HepG2 (cell line): ENCODE results near the gene DHRS1. TPM values are rescaled to one million over a fixed set of nuclear protein-coding genes. Genes with fewer than 3 reads are reported as not detected.

Experiments
- ATF7-NPFF ChIP-seq: sonication (generic); formaldehyde crosslinking; IDR thresholded peaks from 2 replicates; pipeline ENCODE4 v1.8.1; 2023; ENCODE audit warnings: mild to moderate bottlenecking, low read depth, missing genetic modification reagents, moderate library complexity
- CBX2 ChIP-seq, 2 experiments: fragments of 200-600 bp in 1 of 2; sonication (generic); formaldehyde crosslinking in 1 of 2; IDR thresholded peaks; 2 replicates each; pipeline versions ENCODE4 v1.7.0 to v1.8.1; 2018 to 2022; ENCODE audit warnings: low read depth in 2 of 2, low read length in 1 of 2, mild to moderate bottlenecking in 1 of 2, missing genetic modification reagents in 1 of 2
- EHMT2 ChIP-seq: fragments of 200-600 bp; sonication (generic); IDR thresholded peaks from 2 replicates; pipeline ENCODE4 v1.7.0; 2017; ENCODE audit warnings: antibody characterized with exemption, low read depth, low read length, borderline replicate concordance
- KLF11 ChIP-seq: IDR thresholded peaks from 2 replicates; pipeline ENCODE4 v1.6.1; 2016; ENCODE audit warnings: missing compliant biosample characterization
- NR2F1 ChIP-seq, 2 experiments: fragments of 450-650 bp in 1 of 2; formaldehyde crosslinking in 1 of 2; IDR thresholded peaks; 2 replicates each; pipeline versions ENCODE4 v1.5.0 to v1.6.1; 2016 to 2020; ENCODE audit warnings: mild to moderate bottlenecking in 1 of 2, missing compliant biosample characterization in 1 of 2, missing genetic modification reagents in 1 of 2, moderate library complexity in 1 of 2
- PRPF4 ChIP-seq: fragments of 200-400 bp; formaldehyde crosslinking; IDR thresholded peaks from 2 replicates; pipeline ENCODE4 v1.6.1; 2016; ENCODE audit warnings: low read length, low read depth; ENCODE audit not compliant: poor library complexity, severe bottlenecking
- TEAD3 ChIP-seq: optimal IDR thresholded peaks from 2 replicates; pipeline ENCODE3; 2016; ENCODE audit warnings: borderline replicate concordance
- ZKSCAN8 ChIP-seq: IDR thresholded peaks from 2 replicates; pipeline ENCODE4 v1.6.1; 2016; ENCODE audit warnings: borderline replicate concordance, missing genetic modification reagents, missing compliant biosample characterization
- ZNF264 ChIP-seq: sonication (generic); formaldehyde crosslinking; IDR thresholded peaks from 2 replicates; pipeline ENCODE4 v1.4.0; 2020; ENCODE audit warnings: missing genetic modification reagents
- ZNF703 ChIP-seq: sonication (generic); formaldehyde crosslinking; IDR thresholded peaks from 2 replicates; pipeline ENCODE4 v1.5.1; 2020; ENCODE audit warnings: missing genetic modification reagents, mild to moderate bottlenecking, moderate library complexity, borderline replicate concordance
- ZNF713 ChIP-seq: sonication (generic); formaldehyde crosslinking; IDR thresholded peaks from 2 replicates; pipeline ENCODE4 v1.4.0; 2020; ENCODE audit warnings: mild to moderate bottlenecking, missing genetic modification reagents
- ZNF766 ChIP-seq: sonication (generic); formaldehyde crosslinking; IDR thresholded peaks from 2 replicates; pipeline ENCODE4 v1.5.0; 2020; ENCODE audit warnings: missing genetic modification reagents, borderline replicate concordance
- ZNF768 ChIP-seq: sonication (generic); formaldehyde crosslinking; IDR thresholded peaks from 2 replicates; pipeline ENCODE4 v1.4.0; 2020; ENCODE audit warnings: missing genetic modification reagents
- polyA plus RNA-seq, 8 experiments: library from polyadenylated mRNA; depleted of rRNA in 3 of 8; stranded (reverse) in 7 of 8; unstranded in 1 of 8; fragments of >200 nt; fragmentation: Illumina TruSeq in 4 of 8; extraction: Trizol in 4 of 8; gene quantifications; 2 replicates each; pipeline versions ENCODE4 v1.2.1 to v1.2.3, GENCODE V29; 2011 to 2016; ENCODE audit warnings: low read depth in 4 of 8, missing spikeins in 1 of 8, mixed read lengths in 1 of 8; ENCODE audit not compliant: insufficient read depth in 1 of 8
- total RNA-seq, 5 experiments: library from RNA; depleted of rRNA; stranded (reverse); fragments of >200 nt; fragmentation: Illumina TruSeq; extraction: Trizol; gene quantifications; 2 replicates each; pipeline ENCODE4 v1.2.3, GENCODE V29; 2016; ENCODE audit warnings: low read depth in 1 of 5
- TF ChIP-seq, protein P1 (sequence below): sonication (generic); formaldehyde crosslinking; conservative IDR thresholded peaks from 2 replicates; pipeline ENCODE4 v1.8.0; 2022; ENCODE audit warnings: mild to moderate bottlenecking, moderate library complexity, missing genetic modification reagents
- TF ChIP-seq, protein P2 (sequence below): sonication (generic); formaldehyde crosslinking; IDR thresholded peaks from 2 replicates; pipeline ENCODE4 v1.5.0; 2020; ENCODE audit warnings: mild to moderate bottlenecking, missing genetic modification reagents
- TF ChIP-seq, protein P3 (sequence below): sonication (generic); formaldehyde crosslinking; IDR thresholded peaks from 2 replicates; pipeline ENCODE4 v1.4.0; 2020; ENCODE audit warnings: missing genetic modification reagents, borderline replicate concordance
- TF ChIP-seq, protein P4 (sequence below): sonication (generic); formaldehyde crosslinking; IDR thresholded peaks from 2 replicates; pipeline ENCODE4 v1.5.1; 2020; ENCODE audit warnings: mild to moderate bottlenecking, missing genetic modification reagents, moderate library complexity

The DHRS1 gene
- total and polyA plus RNA-seq, 2 of the 13 experiments (the other 11 are each of a cell fraction or from before 2014, with no cell fraction given) = 49.8 to 60.8 TPM

DNA sequence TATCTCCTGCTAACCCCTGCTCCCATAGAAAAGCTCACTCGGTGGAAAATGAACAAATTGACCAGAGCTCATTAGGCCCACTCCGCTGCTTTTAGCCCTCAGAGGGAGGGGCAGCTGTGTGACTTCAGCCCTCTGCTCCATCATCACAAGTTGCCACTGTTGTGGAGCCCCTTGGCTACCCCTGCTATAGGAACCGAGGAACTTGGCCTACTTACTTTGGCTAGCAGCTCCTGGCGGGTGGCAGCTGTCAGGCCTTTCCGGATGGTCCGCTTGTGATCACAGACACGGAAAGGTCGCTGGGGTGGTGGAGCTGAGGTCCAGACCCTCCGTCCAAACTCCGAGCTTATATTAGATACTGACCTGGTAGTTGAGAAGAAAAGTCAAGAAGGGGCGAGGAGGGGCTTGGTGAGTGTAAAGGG lies 7.6 kb upstream of the DHRS1 start (continued):
- TF ChIP-seq, protein P1, sequence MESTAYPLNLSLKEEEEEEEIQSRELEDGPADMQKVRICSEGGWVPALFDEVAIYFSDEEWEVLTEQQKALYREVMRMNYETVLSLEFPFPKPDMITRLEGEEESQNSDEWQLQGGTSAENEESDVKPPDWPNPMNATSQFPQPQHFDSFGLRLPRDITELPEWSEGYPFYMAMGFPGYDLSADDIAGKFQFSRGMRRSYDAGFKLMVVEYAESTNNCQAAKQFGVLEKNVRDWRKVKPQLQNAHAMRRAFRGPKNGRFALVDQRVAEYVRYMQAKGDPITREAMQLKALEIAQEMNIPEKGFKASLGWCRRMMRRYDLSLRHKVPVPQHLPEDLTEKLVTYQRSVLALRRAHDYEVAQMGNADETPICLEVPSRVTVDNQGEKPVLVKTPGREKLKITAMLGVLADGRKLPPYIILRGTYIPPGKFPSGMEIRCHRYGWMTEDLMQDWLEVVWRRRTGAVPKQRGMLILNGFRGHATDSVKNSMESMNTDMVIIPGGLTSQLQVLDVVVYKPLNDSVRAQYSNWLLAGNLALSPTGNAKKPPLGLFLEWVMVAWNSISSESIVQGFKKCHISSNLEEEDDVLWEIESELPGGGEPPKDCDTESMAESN (CRISPR knock-in tag) = peak; percentile 51; the same call in 1 of the 2 replicates
- no peak for TF ChIP-seq ATF7-NPFF (CRISPR knock-in tag)
- 0 out of 2 replicates have a peak, but pooled peaks have one; percentile 16 for TF ChIP-seq ZNF713 (CRISPR knock-in tag)
- TF ChIP-seq TEAD3 (CRISPR knock-in tag) = no peak
- TF ChIP-seq PRPF4 = peak; percentile 79
- 0 out of 2 replicates have a peak, but pooled peaks have one; percentile 21 for TF ChIP-seq ZNF766
- TF ChIP-seq EHMT2 = no peak
- TF ChIP-seq ZNF768 = peak; percentile 36; the same call in 1 of the 2 replicates
- 0 out of 4 replicates have a peak, but pooled peaks of 1 of the 2 experiments have one; percentile 9 for TF ChIP-seq NR2F1 (CRISPR knock-in tag; IDR thresholded peaks at IDR 0.05)
- TF ChIP-seq ZNF703 = no peak
- no peak for TF ChIP-seq CBX2 (IDR thresholded peaks at IDR 0.05; ENCODE audit: low read depth, low read length)
- no peak; the same call in 1 of the 2 replicates for TF ChIP-seq CBX2 (CRISPR knock-in tag; IDR thresholded peaks at IDR 0.05; ENCODE audit: low read depth)
- TF ChIP-seq, protein P2, sequence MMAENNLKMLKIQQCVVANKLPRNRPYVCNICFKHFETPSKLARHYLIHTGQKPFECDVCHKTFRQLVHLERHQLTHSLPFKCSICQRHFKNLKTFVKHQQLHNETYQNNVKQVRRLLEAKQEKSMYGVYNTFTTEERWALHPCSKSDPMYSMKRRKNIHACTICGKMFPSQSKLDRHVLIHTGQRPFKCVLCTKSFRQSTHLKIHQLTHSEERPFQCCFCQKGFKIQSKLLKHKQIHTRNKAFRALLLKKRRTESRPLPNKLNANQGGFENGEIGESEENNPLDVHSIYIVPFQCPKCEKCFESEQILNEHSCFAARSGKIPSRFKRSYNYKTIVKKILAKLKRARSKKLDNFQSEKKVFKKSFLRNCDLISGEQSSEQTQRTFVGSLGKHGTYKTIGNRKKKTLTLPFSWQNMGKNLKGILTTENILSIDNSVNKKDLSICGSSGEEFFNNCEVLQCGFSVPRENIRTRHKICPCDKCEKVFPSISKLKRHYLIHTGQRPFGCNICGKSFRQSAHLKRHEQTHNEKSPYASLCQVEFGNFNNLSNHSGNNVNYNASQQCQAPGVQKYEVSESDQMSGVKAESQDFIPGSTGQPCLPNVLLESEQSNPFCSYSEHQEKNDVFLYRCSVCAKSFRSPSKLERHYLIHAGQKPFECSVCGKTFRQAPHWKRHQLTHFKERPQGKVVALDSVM = no peak
- TF ChIP-seq ZKSCAN8 = no peak
- no peak for TF ChIP-seq KLF11 (CRISPR knock-in tag)
- TF ChIP-seq, protein P3, sequence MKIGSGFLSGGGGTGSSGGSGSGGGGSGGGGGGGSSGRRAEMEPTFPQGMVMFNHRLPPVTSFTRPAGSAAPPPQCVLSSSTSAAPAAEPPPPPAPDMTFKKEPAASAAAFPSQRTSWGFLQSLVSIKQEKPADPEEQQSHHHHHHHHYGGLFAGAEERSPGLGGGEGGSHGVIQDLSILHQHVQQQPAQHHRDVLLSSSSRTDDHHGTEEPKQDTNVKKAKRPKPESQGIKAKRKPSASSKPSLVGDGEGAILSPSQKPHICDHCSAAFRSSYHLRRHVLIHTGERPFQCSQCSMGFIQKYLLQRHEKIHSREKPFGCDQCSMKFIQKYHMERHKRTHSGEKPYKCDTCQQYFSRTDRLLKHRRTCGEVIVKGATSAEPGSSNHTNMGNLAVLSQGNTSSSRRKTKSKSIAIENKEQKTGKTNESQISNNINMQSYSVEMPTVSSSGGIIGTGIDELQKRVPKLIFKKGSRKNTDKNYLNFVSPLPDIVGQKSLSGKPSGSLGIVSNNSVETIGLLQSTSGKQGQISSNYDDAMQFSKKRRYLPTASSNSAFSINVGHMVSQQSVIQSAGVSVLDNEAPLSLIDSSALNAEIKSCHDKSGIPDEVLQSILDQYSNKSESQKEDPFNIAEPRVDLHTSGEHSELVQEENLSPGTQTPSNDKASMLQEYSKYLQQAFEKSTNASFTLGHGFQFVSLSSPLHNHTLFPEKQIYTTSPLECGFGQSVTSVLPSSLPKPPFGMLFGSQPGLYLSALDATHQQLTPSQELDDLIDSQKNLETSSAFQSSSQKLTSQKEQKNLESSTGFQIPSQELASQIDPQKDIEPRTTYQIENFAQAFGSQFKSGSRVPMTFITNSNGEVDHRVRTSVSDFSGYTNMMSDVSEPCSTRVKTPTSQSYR = no peak
- TF ChIP-seq, protein P4, sequence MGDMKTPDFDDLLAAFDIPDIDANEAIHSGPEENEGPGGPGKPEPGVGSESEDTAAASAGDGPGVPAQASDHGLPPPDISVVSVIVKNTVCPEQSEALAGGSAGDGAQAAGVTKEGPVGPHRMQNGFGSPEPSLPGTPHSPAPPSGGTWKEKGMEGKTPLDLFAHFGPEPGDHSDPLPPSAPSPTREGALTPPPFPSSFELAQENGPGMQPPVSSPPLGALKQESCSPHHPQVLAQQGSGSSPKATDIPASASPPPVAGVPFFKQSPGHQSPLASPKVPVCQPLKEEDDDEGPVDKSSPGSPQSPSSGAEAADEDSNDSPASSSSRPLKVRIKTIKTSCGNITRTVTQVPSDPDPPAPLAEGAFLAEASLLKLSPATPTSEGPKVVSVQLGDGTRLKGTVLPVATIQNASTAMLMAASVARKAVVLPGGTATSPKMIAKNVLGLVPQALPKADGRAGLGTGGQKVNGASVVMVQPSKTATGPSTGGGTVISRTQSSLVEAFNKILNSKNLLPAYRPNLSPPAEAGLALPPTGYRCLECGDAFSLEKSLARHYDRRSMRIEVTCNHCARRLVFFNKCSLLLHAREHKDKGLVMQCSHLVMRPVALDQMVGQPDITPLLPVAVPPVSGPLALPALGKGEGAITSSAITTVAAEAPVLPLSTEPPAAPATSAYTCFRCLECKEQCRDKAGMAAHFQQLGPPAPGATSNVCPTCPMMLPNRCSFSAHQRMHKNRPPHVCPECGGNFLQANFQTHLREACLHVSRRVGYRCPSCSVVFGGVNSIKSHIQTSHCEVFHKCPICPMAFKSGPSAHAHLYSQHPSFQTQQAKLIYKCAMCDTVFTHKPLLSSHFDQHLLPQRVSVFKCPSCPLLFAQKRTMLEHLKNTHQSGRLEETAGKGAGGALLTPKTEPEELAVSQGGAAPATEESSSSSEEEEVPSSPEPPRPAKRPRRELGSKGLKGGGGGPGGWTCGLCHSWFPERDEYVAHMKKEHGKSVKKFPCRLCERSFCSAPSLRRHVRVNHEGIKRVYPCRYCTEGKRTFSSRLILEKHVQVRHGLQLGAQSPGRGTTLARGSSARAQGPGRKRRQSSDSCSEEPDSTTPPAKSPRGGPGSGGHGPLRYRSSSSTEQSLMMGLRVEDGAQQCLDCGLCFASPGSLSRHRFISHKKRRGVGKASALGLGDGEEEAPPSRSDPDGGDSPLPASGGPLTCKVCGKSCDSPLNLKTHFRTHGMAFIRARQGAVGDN (CRISPR knock-in tag) = peak; percentile 89
- TF ChIP-seq ZNF264 (CRISPR knock-in tag) = no peak
